Fibroblast of pulmonary artery (primary cell): Measurements from ENCODE around the gene UNC5C.

Experiments
- DNase-seq: peaks from one replicate; pipeline ENCODE4 v3.0.0-alpha.2; 2010; ENCODE audit warnings: low read depth
- H3K4me3 ChIP-seq: replicated peaks from 2 replicates; pipeline ENCODE4 v1.5.1; 2011; ENCODE audit warnings: low read depth, mild to moderate bottlenecking, control low read depth, low read length, moderate library complexity
- CTCF ChIP-seq: IDR thresholded peaks from 2 replicates; pipeline ENCODE4 v1.5.1; 2011; ENCODE audit warnings: mild to moderate bottlenecking, control low read depth, low read length, inconsistent platforms; ENCODE audit errors: missing control alignments

UNC5C gene

GRCh38 chr4:95377366-95377900 lies 171.3 kb downstream of the UNC5C start:
- no peak for TF ChIP-seq CTCF
- no peak for DNase-seq
- H3K4me3 ChIP-seq, result no peak overlapping the region

DNA sequence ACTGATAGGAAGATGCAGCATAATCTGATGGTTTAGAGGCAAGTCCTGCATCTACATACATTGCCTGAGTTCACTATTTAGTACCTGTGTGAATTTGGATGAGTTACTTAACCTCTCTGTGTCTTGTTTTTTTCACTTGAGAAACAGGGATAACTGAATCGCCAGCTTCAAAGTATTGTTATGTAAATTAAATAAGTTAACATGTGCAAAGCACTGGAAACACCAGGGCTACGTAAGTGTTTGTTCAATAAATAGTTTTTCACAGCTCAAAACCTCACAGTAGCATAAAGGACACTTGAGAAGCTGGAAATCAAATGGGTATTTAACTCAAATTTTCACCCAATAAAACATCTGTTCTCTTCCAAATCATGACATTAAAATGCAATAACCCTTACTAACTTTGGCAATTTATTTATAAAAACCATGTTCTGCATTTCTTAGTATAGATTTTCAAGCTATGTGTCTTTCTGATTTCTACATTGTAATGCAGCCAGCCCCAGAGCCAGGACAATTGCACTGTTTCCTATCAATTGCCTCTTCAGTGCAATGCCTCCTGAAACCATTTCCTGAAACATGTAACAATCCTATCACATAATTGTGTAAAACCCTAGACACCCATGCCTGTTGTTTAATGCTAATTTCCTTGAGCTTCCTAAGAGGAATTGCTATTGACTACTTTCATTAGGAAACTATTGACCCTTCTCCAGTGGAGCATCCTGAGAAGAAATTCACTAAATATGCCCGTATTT lies 177.1 kb downstream of the UNC5C start:
- H3K4me3 ChIP-seq, result no peak overlapping the region
- no peak for DNase-seq
- no peak for TF ChIP-seq CTCF

DNA sequence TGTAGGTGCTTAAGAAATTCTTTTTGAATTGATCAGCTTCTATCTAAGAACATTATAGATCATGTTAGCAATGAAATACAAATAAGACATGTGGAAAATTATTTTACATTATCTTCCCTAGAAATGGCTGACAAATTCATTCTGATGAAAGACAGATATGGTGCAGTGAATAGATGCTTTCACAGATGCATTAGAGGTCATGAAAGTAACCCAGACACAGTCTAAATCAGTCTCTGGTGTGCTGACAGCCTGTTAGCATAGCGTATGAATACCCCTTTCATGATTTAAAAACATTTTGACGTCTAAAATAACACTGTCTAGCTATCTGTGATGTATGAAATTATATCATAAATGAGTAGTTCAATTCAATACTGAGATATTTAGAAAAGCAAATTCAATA lies 180.9 kb downstream of the UNC5C start:
- TF ChIP-seq CTCF, result no peak
- no peak for DNase-seq
- H3K4me3 ChIP-seq, result no peak overlapping the region

GRCh38 chr4:95363966-95364365 lies 184.8 kb downstream of the UNC5C start:
- peak; percentile 15 for DNase-seq
- TF ChIP-seq CTCF, result no peak
- H3K4me3 ChIP-seq, result no peak overlapping the region

- H3K4me3 ChIP-seq, result no peak overlapping the region
- no peak for TF ChIP-seq CTCF
- no peak for DNase-seq
Measured at GRCh38 chr4:95363559-95363925, 185.2 kb downstream of the UNC5C start.

- DNase-seq, result peak; percentile 46
- H3K4me3 ChIP-seq, result no peak overlapping the region
- TF ChIP-seq CTCF, result peak; percentile 37
Measured at GRCh38 chr4:95362906-95363558, 185.7 kb downstream of the UNC5C start.
